GM12878 (cell line): ENCODE measurements around the gene SYT1. TPM values are rescaled to one million over a fixed set of nuclear protein-coding genes. Genes with fewer than 3 reads are reported as not detected.

Experiments
- ATAC-seq: fragments of 200-7000 bp; cut with Tn5 transposase; 3 replicates; pipeline ENCODE4 v1.9.1; 2020; ENCODE audit warnings: mild to moderate bottlenecking, moderate library complexity
- BruUV-seq: library from RNA; stranded (reverse); fragments of 400-500 nt; replicated peaks from 2 replicates; lab custom pipeline; 2021; lab: Mats Ljungman, UMichigan
- CTCF ChIA-PET: fragments of 300-600 bp; sonication (Branson Sonifier 250); formaldehyde crosslinking; extraction: SDS; loops from one replicate; lab custom pipeline; 2021; ENCODE audit warnings: inconsistent platforms; lab: Yijun Ruan, JAX
- POLR2A ChIA-PET: fragments of 350-600 bp; formaldehyde crosslinking; extraction: SDS; loops from one replicate; lab custom pipeline; 2021; ENCODE audit warnings: inconsistent platforms; lab: Charles Lee
- RAD21 ChIA-PET: fragments of 300-600 bp; sonication (Branson Sonifier 250); formaldehyde crosslinking; loops from one replicate; lab custom pipeline; 2023; ENCODE audit warnings: antibody characterized with exemption; ENCODE audit not compliant: unreplicated experiment; lab: Charles Lee
- SMC1A ChIA-PET: fragments of 300-600 bp; sonication (Branson Sonifier 250); formaldehyde crosslinking; loops from one replicate; lab custom pipeline; 2023; ENCODE audit not compliant: unreplicated experiment, uncharacterized antibody; lab: Charles Lee
- DNase-seq: peaks from one replicate; pipeline ENCODE4 v3.0.0-alpha.2; 2011; ENCODE audit warnings: low read depth, low spot score
- FAIRE-seq: peaks from 3 replicates; lab custom pipeline; 2011; peaks lifted over from hg19 to GRCh38; lab: Jason Lieb, UNC
- H2AFZ ChIP-seq: 2 replicates; pipeline ENCODE4 v1.6.0; 2011; ENCODE audit warnings: low read depth, low read length, control low read depth; ENCODE audit not compliant: control insufficient read depth
- H3K27ac ChIP-seq: 2 replicates; pipeline ENCODE4 v1.5.1; 2011; ENCODE audit warnings: control low read depth; ENCODE audit not compliant: control insufficient read depth, insufficient read depth
- H3K27me3 ChIP-seq, 2 experiments: replicated peaks in 1 of 2; 2 replicates each; pipeline versions ENCODE4 v1.6.0 to v1.6.1; 2011; ENCODE audit warnings: low read length in 1 of 2; ENCODE audit not compliant: control insufficient read depth in 2 of 2, insufficient read depth in 2 of 2
- H3K36me3 ChIP-seq, 2 experiments: 2 replicates each; pipeline ENCODE4 v1.5.1; 2011; ENCODE audit warnings: low read length in 1 of 2; ENCODE audit not compliant: control insufficient read depth in 2 of 2, insufficient read depth in 2 of 2
- H3K4me1 ChIP-seq: 2 replicates; pipeline ENCODE4 v1.6.1; 2011; ENCODE audit warnings: mild to moderate bottlenecking, low read length, moderate library complexity, mixed read lengths; ENCODE audit not compliant: control insufficient read depth, insufficient read depth
- H3K4me2 ChIP-seq: 2 replicates; pipeline ENCODE4 v1.6.0; 2011; ENCODE audit warnings: control low read depth; ENCODE audit not compliant: control insufficient read depth, insufficient read depth
- H3K4me3 ChIP-seq: fragments of 200-600 bp; sonication (generic); 2 replicates; pipeline ENCODE4 v1.5.1; 2016
- H3K79me2 ChIP-seq: 2 replicates; pipeline ENCODE4 v1.6.0; 2011; ENCODE audit warnings: low read length; ENCODE audit not compliant: control insufficient read depth, insufficient read depth
- H3K9ac ChIP-seq: 2 replicates; pipeline ENCODE4 v1.8.0; 2011; ENCODE audit warnings: low read length, control low read depth, mixed read lengths; ENCODE audit not compliant: control insufficient read depth, insufficient read depth
- H3K9me3 ChIP-seq: replicated peaks from 3 replicates; pipeline ENCODE4 v1.5.1; 2011; ENCODE audit warnings: mild to moderate bottlenecking, low read length; ENCODE audit not compliant: control insufficient read depth, insufficient read depth
- H4K20me1 ChIP-seq: 2 replicates; pipeline ENCODE4 v1.6.0; 2011; ENCODE audit not compliant: control insufficient read depth, insufficient read depth
- BCL11A ChIP-seq: IDR thresholded peaks from 2 replicates; pipeline ENCODE4 v1.6.1; 2011; ENCODE audit warnings: low read depth, low read length
- EGR1 ChIP-seq, 2 experiments: IDR thresholded peaks; 1 replicate in 1 of 2; 2 replicates in 1 of 2; pipeline ENCODE4 v1.6.1; 2011 to 2012; ENCODE audit warnings: low read depth in 2 of 2, low read length in 2 of 2, borderline replicate concordance in 1 of 2, mild to moderate bottlenecking in 1 of 2, moderate library complexity in 1 of 2
- KLF5 ChIP-seq: fragments of 450-650 bp; IDR thresholded peaks from 2 replicates; pipeline ENCODE4 v1.6.1; 2014; ENCODE audit warnings: mild to moderate bottlenecking; ENCODE audit not compliant: partially characterized antibody
- NFYB ChIP-seq: IDR thresholded peaks from 2 replicates; pipeline ENCODE4 v1.6.1; 2011; ENCODE audit warnings: low read depth, mild to moderate bottlenecking, low read length, improper control_type of control experiment, moderate library complexity; ENCODE audit not compliant: insufficient read depth
- PAX5 ChIP-seq: IDR thresholded peaks from 2 replicates; pipeline ENCODE4 v1.6.1; 2011; ENCODE audit warnings: low read depth, low read length, borderline replicate concordance
- PBX3 ChIP-seq: IDR thresholded peaks from 2 replicates; pipeline ENCODE4 v1.6.1; 2011; ENCODE audit warnings: mild to moderate bottlenecking, low read depth, low read length, moderate library complexity; ENCODE audit not compliant: insufficient replicate concordance
- SIX5 ChIP-seq: IDR thresholded peaks from 2 replicates; pipeline ENCODE4 v1.6.1; 2011; ENCODE audit warnings: mild to moderate bottlenecking, low read depth, low read length, moderate library complexity; ENCODE audit not compliant: severe bottlenecking
- SMARCA5 ChIP-seq: fragments of 450-650 bp; IDR thresholded peaks from 2 replicates; pipeline ENCODE4 v1.6.1; 2017; ENCODE audit warnings: mild to moderate bottlenecking
- TCF7 ChIP-seq: IDR thresholded peaks from 2 replicates; pipeline ENCODE4 v1.6.1; 2014; ENCODE audit warnings: antibody characterized with exemption, borderline replicate concordance
- ZNF274 ChIP-seq: IDR thresholded peaks from one replicate; pipeline ENCODE4 v1.8.0; 2011; ENCODE audit not compliant: insufficient read length, insufficient read depth
- ZNF622 ChIP-seq: fragments of 450-650 bp; IDR thresholded peaks from 2 replicates; pipeline ENCODE4 v1.6.1; 2017; ENCODE audit warnings: mild to moderate bottlenecking, inconsistent platforms
- WGBS: methylation state at CpG from one replicate; pipeline ENCODE4 v1.1.6; 2016; ENCODE audit warnings: low lambda C conversion rate; ENCODE audit not compliant: insufficient replicate concordance, insufficient coverage; ENCODE audit errors: missing lambda C conversion rate; 5-methylcytosine and 5-hydroxymethylcytosine counted together
- in situ Hi-C: fragments of 300-500 bp; cut with MboI; formaldehyde crosslinking; loops from 9 replicates; pipeline ENCODE4 v1.14.3; 2018; ENCODE audit warnings: mixed read lengths
- intact Hi-C: fragments of 100-400 bp; cut with micrococcal nuclease; formaldehyde crosslinking; loops from one replicate; pipeline ENCODE4 v1.14.2; 2022; ENCODE audit not compliant: unreplicated experiment
- polyA plus RNA-seq, 11 experiments: library from polyadenylated mRNA; depleted of rRNA in 4 of 11; unstranded in 6 of 11; stranded (reverse) in 5 of 11; fragments of >200 nt; fragmentation: Nextera tagmentation in 4 of 11; fragmentation: Illumina TruSeq in 1 of 11; extraction: Ambion mirVana in 4 of 11; extraction: Trizol in 1 of 11; gene quantifications; 1 replicate in 1 of 11; 2 replicates in 10 of 11; pipeline versions ENCODE4 v1.2.1 to v1.2.3, GENCODE V29; 2011 to 2016; ENCODE audit warnings: inconsistent platforms in 2 of 11, missing spikeins in 2 of 11, low read depth in 1 of 11
- total RNA-seq, 4 experiments: library from RNA; depleted of rRNA in 3 of 4; stranded (reverse); fragments of >200 nt in 3 of 4; fragmentation: Illumina TruSeq in 1 of 4; extraction: Trizol in 1 of 4; gene quantifications; 2 replicates each; pipeline versions ENCODE4 v1.2.1 to v1.2.3, GENCODE V29; 2013 to 2021
- TF ChIP-seq, protein P1 (sequence below): IDR thresholded peaks from 2 replicates; pipeline ENCODE4 v1.6.1; 2012; ENCODE audit warnings: mild to moderate bottlenecking, low read depth, low read length
- TF ChIP-seq, protein P2 (sequence below): IDR thresholded peaks from 2 replicates; pipeline ENCODE4 v1.6.1; 2012; ENCODE audit warnings: low read depth, low read length, improper control_type of control experiment
- TF ChIP-seq, protein P3 (sequence below): IDR thresholded peaks from 2 replicates; pipeline ENCODE4 v1.6.1; 2012; ENCODE audit warnings: low read length, inconsistent platforms
- TF ChIP-seq, protein P4 (sequence below): IDR thresholded peaks from 2 replicates; pipeline ENCODE4 v1.6.1; 2011; ENCODE audit warnings: borderline replicate concordance, low read depth, mild to moderate bottlenecking, moderate library complexity, mixed read lengths, low read length; ENCODE audit not compliant: insufficient read depth; ENCODE audit errors: extremely low read length

Gene SYT1
- total and polyA plus RNA-seq, 10 of the 15 experiments (the other 5 are each of a cell fraction or from before 2014, with no cell fraction given) = 0.10 to 0.28 TPM; not detected in 8

GRCh38 chr12:79283364-79283763 is 418.8 kb downstream of the SYT1 start:
- H3K4me3 ChIP-seq = no peak overlapping the region
- no peak for ATAC-seq
- H4K20me1 ChIP-seq = no peaks in the 10 kb centered on the region
- ChIA-PET CTCF (no interaction called here), SMC1A (interaction anchor here (1.0 kb wide), 1 partner anchor 25 kb away, joined by 3 read pairs; no protein-coding TSS in a partner anchor), RAD21 (no interaction called here), POLR2A (no interaction called here)
- TF ChIP-seq, protein P1, sequence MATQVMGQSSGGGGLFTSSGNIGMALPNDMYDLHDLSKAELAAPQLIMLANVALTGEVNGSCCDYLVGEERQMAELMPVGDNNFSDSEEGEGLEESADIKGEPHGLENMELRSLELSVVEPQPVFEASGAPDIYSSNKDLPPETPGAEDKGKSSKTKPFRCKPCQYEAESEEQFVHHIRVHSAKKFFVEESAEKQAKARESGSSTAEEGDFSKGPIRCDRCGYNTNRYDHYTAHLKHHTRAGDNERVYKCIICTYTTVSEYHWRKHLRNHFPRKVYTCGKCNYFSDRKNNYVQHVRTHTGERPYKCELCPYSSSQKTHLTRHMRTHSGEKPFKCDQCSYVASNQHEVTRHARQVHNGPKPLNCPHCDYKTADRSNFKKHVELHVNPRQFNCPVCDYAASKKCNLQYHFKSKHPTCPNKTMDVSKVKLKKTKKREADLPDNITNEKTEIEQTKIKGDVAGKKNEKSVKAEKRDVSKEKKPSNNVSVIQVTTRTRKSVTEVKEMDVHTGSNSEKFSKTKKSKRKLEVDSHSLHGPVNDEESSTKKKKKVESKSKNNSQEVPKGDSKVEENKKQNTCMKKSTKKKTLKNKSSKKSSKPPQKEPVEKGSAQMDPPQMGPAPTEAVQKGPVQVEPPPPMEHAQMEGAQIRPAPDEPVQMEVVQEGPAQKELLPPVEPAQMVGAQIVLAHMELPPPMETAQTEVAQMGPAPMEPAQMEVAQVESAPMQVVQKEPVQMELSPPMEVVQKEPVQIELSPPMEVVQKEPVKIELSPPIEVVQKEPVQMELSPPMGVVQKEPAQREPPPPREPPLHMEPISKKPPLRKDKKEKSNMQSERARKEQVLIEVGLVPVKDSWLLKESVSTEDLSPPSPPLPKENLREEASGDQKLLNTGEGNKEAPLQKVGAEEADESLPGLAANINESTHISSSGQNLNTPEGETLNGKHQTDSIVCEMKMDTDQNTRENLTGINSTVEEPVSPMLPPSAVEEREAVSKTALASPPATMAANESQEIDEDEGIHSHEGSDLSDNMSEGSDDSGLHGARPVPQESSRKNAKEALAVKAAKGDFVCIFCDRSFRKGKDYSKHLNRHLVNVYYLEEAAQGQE = no peak
- TF ChIP-seq, protein P2, sequence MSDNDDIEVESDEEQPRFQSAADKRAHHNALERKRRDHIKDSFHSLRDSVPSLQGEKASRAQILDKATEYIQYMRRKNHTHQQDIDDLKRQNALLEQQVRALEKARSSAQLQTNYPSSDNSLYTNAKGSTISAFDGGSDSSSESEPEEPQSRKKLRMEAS = no peak
- no peak for TF ChIP-seq PBX3
- TF ChIP-seq SMARCA5 = no peak
- TF ChIP-seq, protein P3, sequence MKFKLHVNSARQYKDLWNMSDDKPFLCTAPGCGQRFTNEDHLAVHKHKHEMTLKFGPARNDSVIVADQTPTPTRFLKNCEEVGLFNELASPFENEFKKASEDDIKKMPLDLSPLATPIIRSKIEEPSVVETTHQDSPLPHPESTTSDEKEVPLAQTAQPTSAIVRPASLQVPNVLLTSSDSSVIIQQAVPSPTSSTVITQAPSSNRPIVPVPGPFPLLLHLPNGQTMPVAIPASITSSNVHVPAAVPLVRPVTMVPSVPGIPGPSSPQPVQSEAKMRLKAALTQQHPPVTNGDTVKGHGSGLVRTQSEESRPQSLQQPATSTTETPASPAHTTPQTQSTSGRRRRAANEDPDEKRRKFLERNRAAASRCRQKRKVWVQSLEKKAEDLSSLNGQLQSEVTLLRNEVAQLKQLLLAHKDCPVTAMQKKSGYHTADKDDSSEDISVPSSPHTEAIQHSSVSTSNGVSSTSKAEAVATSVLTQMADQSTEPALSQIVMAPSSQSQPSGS = no peak
- TF ChIP-seq ZNF622 = no peak
- TF ChIP-seq, protein P4, sequence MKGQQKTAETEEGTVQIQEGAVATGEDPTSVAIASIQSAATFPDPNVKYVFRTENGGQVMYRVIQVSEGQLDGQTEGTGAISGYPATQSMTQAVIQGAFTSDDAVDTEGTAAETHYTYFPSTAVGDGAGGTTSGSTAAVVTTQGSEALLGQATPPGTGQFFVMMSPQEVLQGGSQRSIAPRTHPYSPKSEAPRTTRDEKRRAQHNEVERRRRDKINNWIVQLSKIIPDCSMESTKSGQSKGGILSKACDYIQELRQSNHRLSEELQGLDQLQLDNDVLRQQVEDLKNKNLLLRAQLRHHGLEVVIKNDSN = no peak
- no peak for TF ChIP-seq SIX5
- no peak for TF ChIP-seq KLF5
- no peak for TF ChIP-seq NFYB
- no peak for TF ChIP-seq TCF7
- no peak for TF ChIP-seq EGR1 (IDR thresholded peaks at IDR 0.05; ENCODE audit: borderline replicate concordance in 1 of 2, low read depth in 2 of 2, low read length in 2 of 2)
- no peak for TF ChIP-seq PAX5
- TF ChIP-seq ZNF274 = no peak
- no peak for TF ChIP-seq BCL11A
- no peak overlapping the region for H3K27ac ChIP-seq
- no peaks in the 10 kb centered on the region for H3K79me2 ChIP-seq
- no peaks in the 10 kb centered on the region for H3K27me3 ChIP-seq
- DNase-seq = no peak
- in situ Hi-C loops (no loop called here), intact Hi-C loops (no loop called here)
- H3K4me2 ChIP-seq = no peak overlapping the region
- H3K9me3 ChIP-seq = no peaks in the 10 kb centered on the region
- H3K4me1 ChIP-seq = no peaks in the 10 kb centered on the region
- H3K9ac ChIP-seq = no peak overlapping the region
- H3K36me3 ChIP-seq = no peaks in the 10 kb centered on the region
- 45% methylated on average over 2 of the region's 2 CpGs for WGBS
- no TSS peak for BruUV-seq
- no peak overlapping the region for H2AFZ ChIP-seq
- no peak for FAIRE-seq
